NCI-H748 (cell line): Measurements from ENCODE around the gene IL1RL2.

ENCODE experiments used
- DNase-seq: peaks from one replicate; lab custom pipeline; 2025; ENCODE audit not compliant: unreplicated experiment; lab: John Stamatoyannopoulos, UW

The IL1RL2 gene

GRCh38 chr2:102158011-102158755, 28.6 kb upstream of the IL1RL2 start:
- DNase-seq: no peak

- DNase-seq: no peak
Observed at GRCh38 chr2:102159295-102159694, 27.5 kb upstream of the IL1RL2 start.

GRCh38 chr2:102166189-102166845, 20.5 kb upstream of the IL1RL2 start:
- peak; percentile 14 for DNase-seq

- no peak for DNase-seq
Observed at GRCh38 chr2:102168026-102168771, 18.6 kb upstream of the IL1RL2 start.

- DNase-seq: no peak
Observed at GRCh38 chr2:102171946-102172345, 14.9 kb upstream of the IL1RL2 start.

GRCh38 chr2:102172745-102173144, 14.1 kb upstream of the IL1RL2 start:
- no peak for DNase-seq

- DNase-seq: no peak
Observed at GRCh38 chr2:102176172-102176571, 10.7 kb upstream of the IL1RL2 start.

- DNase-seq: no peak
Observed at GRCh38 chr2:102177814-102178478, 8.9 kb upstream of the IL1RL2 start.

GRCh38 chr2:102179061-102179460, 7.8 kb upstream of the IL1RL2 start:
- DNase-seq: no peak

GRCh38 chr2:102179788-102180686, 6.8 kb upstream of the IL1RL2 start:
- DNase-seq: no peak

- no peak for DNase-seq
Observed at GRCh38 chr2:102180687-102180999, 6.2 kb upstream of the IL1RL2 start.

- no peak for DNase-seq
Observed at GRCh38 chr2:102181376-102181775, 5.4 kb upstream of the IL1RL2 start.

GRCh38 chr2:102181919-102182635, 4.7 kb upstream of the IL1RL2 start:
- DNase-seq: no peak

- no peak for DNase-seq
Observed at GRCh38 chr2:102184018-102184417, 2.8 kb upstream of the IL1RL2 start.

GRCh38 chr2:102184568-102184967, 2.3 kb upstream of the IL1RL2 start:
- no peak for DNase-seq

GRCh38 chr2:102185347-102185746, 1.5 kb upstream of the IL1RL2 start:
- DNase-seq: no peak

GRCh38 chr2:102187496-102188150, 800 bp downstream of the IL1RL2 start:
- DNase-seq: peak; percentile 28

GRCh38 chr2:102190430-102191107, 3.7 kb downstream of the IL1RL2 start:
- DNase-seq: no peak

GRCh38 chr2:102191501-102191900, 4.7 kb downstream of the IL1RL2 start:
- DNase-seq: no peak
